ENCODE results near the gene PACRG. TPM values are rescaled to one million over a fixed set of nuclear protein-coding genes. Genes with fewer than 3 reads are reported as not detected.

PACRG gene
- total RNA-seq, 1 experiment from 2014 or later, result 0.59 TPM

DNA sequence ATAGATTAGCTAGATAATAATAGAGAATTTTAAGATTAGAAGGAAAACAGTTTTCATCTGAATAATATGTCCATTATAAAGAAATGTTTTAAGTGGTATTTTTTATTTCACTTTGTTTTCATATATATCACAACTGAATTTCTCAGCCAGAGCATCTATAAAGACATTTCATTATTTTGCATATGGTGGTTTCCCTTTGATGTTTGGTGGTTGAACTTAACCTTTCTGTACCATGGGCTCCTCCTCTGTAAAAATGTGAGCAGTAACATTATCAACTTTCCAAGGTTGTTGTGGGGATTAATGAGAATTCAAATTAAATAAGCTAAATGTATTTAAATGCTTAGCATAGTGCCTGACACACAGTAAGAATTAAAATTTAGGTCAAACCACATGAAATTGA lies 567.0 kb downstream of the PACRG start:
- in situ Hi-C loops (cut with HindIII; ENCODE audit: low pct_unique_long_range_greater_than_20kb, low sequenced_read_pairs) (no loop called here), intact Hi-C loops (cut with micrococcal nuclease; ENCODE audit: unreplicated experiment) (no loop called here)
- Histone ChIP-seq H3K4me3 (ENCODE audit: low read depth in 2 of 2, low read length in 2 of 2) (no peak overlapping the region), H3K27me3 (ENCODE audit: control insufficient read depth, insufficient read depth, low read length) (no peaks in the 10 kb centered on the region), H3K4me1 (ENCODE audit: control insufficient read depth, insufficient read depth, low read length) (0 out of 2 replicates have a peak, but pooled peaks cover 4% of the 10 kb centered on the region), H3K9me3 (ENCODE audit: control insufficient read depth, insufficient read depth, low read depth, low read length) (no peaks in the 10 kb centered on the region), H3K36me3 (ENCODE audit: control insufficient read depth, insufficient read depth, low read length) (no peaks in the 10 kb centered on the region), H3K27ac (ENCODE audit: low read length) (no peak overlapping the region)
- ATAC-seq (no peak), DNase-seq (ENCODE audit: low read depth, low spot score) (no peak)
- no peak for TF ChIP-seq POLR2AphosphoS5 (IDR thresholded peaks at IDR 0.05; ENCODE audit: low read depth, low read length)
- TF ChIP-seq, protein P1, sequence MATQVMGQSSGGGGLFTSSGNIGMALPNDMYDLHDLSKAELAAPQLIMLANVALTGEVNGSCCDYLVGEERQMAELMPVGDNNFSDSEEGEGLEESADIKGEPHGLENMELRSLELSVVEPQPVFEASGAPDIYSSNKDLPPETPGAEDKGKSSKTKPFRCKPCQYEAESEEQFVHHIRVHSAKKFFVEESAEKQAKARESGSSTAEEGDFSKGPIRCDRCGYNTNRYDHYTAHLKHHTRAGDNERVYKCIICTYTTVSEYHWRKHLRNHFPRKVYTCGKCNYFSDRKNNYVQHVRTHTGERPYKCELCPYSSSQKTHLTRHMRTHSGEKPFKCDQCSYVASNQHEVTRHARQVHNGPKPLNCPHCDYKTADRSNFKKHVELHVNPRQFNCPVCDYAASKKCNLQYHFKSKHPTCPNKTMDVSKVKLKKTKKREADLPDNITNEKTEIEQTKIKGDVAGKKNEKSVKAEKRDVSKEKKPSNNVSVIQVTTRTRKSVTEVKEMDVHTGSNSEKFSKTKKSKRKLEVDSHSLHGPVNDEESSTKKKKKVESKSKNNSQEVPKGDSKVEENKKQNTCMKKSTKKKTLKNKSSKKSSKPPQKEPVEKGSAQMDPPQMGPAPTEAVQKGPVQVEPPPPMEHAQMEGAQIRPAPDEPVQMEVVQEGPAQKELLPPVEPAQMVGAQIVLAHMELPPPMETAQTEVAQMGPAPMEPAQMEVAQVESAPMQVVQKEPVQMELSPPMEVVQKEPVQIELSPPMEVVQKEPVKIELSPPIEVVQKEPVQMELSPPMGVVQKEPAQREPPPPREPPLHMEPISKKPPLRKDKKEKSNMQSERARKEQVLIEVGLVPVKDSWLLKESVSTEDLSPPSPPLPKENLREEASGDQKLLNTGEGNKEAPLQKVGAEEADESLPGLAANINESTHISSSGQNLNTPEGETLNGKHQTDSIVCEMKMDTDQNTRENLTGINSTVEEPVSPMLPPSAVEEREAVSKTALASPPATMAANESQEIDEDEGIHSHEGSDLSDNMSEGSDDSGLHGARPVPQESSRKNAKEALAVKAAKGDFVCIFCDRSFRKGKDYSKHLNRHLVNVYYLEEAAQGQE (IDR thresholded peaks at IDR 0.05; ENCODE audit: insufficient read depth in 1 of 2, low read depth in 2 of 2, low read length in 1 of 2), result no peak
- no peak for TF ChIP-seq TCF7L2 (IDR thresholded peaks at IDR 0.05; ENCODE audit: low read depth, low read length)
- TF ChIP-seq, protein P2, sequence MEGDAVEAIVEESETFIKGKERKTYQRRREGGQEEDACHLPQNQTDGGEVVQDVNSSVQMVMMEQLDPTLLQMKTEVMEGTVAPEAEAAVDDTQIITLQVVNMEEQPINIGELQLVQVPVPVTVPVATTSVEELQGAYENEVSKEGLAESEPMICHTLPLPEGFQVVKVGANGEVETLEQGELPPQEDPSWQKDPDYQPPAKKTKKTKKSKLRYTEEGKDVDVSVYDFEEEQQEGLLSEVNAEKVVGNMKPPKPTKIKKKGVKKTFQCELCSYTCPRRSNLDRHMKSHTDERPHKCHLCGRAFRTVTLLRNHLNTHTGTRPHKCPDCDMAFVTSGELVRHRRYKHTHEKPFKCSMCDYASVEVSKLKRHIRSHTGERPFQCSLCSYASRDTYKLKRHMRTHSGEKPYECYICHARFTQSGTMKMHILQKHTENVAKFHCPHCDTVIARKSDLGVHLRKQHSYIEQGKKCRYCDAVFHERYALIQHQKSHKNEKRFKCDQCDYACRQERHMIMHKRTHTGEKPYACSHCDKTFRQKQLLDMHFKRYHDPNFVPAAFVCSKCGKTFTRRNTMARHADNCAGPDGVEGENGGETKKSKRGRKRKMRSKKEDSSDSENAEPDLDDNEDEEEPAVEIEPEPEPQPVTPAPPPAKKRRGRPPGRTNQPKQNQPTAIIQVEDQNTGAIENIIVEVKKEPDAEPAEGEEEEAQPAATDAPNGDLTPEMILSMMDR (IDR thresholded peaks at IDR 0.05), result no peak
- no peak for TF ChIP-seq SIN3A (IDR thresholded peaks at IDR 0.05; ENCODE audit: borderline replicate concordance, insufficient read depth, low read depth, low read length)
- POLR2A ChIA-PET, result no interaction called here
- CTCF ChIA-PET, result no interaction called here
- no TSS peak for BruUV-seq (replicated peaks)

DNA sequence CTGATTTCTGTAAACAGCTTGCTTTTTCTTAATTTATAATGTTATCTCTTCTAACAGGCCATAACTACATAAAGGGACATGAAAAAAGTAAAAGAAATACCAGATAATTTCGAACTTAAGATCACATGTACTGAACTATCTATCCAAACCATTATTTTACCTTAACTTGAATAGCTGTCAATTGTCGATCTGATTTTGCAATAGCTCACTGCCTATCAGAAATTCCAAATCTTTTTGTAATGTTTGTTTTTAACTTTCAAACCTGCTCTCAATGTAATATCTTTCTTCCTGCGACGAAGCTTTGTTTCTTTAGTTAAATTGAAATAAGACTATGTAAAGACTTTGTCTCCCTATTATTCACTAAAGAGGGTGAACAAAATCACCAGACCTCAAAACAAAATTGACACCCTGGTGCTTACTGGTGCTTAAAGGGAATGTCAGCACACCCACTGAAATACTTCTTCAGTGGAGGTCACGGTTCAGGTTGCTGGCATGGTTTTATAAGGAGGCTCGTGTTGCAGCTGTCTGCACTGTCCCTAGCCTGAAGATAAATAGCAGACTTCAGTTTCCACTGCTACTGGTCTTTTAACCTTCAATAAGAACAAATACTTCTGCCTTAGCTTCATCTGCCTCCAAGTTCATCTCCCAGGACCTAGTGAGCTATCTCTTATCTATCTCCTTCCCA lies 569.2 kb downstream of the PACRG start:
- Histone ChIP-seq H3K27ac (ENCODE audit: low read length) (no peak overlapping the region), H3K9me3 (ENCODE audit: control insufficient read depth, insufficient read depth, low read depth, low read length) (no peaks in the 10 kb centered on the region), H3K4me1 (ENCODE audit: control insufficient read depth, insufficient read depth, low read length) (0 out of 2 replicates have a peak, but pooled peaks cover 4% of the 10 kb centered on the region), H3K4me3 (ENCODE audit: low read depth in 2 of 2, low read length in 2 of 2) (no peak overlapping the region), H3K27me3 (ENCODE audit: control insufficient read depth, insufficient read depth, low read length) (no peaks in the 10 kb centered on the region), H3K36me3 (ENCODE audit: control insufficient read depth, insufficient read depth, low read length) (no peaks in the 10 kb centered on the region)
- no peak for DNase-seq (ENCODE audit: low read depth, low spot score)
- intact Hi-C loops (cut with micrococcal nuclease; ENCODE audit: unreplicated experiment), result no loop called here
- no TSS peak for BruUV-seq (replicated peaks)
- POLR2A ChIA-PET, result interaction anchor here (0.5 to 0.7 kb wide), 2 partner anchors 140 to 577 kb away, joined by 3 read pairs; no protein-coding TSS in a partner anchor
- no peak for ATAC-seq
- TF ChIP-seq POLR2AphosphoS5 (IDR thresholded peaks at IDR 0.05; ENCODE audit: low read depth, low read length) (no peak), TCF7L2 (IDR thresholded peaks at IDR 0.05; ENCODE audit: low read depth, low read length) (no peak)
- TF ChIP-seq, protein P1 (IDR thresholded peaks at IDR 0.05; ENCODE audit: insufficient read depth in 1 of 2, low read depth in 2 of 2, low read length in 1 of 2), result no peak
- in situ Hi-C loops (cut with HindIII; ENCODE audit: low pct_unique_long_range_greater_than_20kb, low sequenced_read_pairs), result no loop called here
- CTCF ChIA-PET, result no interaction called here
